GM23338 (cell line): ENCODE data around the gene PTPRN2.

ENCODE experiments used
- CREB1 ChIP-seq: fragments of 250-450 bp; sonication (Bioruptor Pico); IDR thresholded peaks from 2 replicates; pipeline ENCODE4 v1.5.0; 2020; ENCODE audit warnings: low read depth, mild to moderate bottlenecking, moderate library complexity
- CTCF ChIP-seq, 2 experiments: fragments of 200-600 bp in 1 of 2; sonication (generic) in 1 of 2; conservative IDR thresholded peaks; 2 replicates each; pipeline versions ENCODE4 v1.5.1 to v1.6.1; 2016 to 2017; ENCODE audit warnings: antibody characterized with exemption in 2 of 2, low read depth in 2 of 2, mild to moderate bottlenecking in 2 of 2, moderate library complexity in 1 of 2
- ETS1 ChIP-seq: IDR thresholded peaks from 2 replicates; pipeline ENCODE4 v1.6.1; 2016; ENCODE audit warnings: antibody characterized with exemption
- EZH2 ChIP-seq: fragments of 200-600 bp; sonication (generic); IDR thresholded peaks from one replicate; pipeline ENCODE4 v1.8.0; 2017; ENCODE audit warnings: antibody characterized with exemption, mild to moderate bottlenecking, low read depth; ENCODE audit not compliant: unreplicated experiment
- EZH2phosphoT487 ChIP-seq: fragments of 200-600 bp; sonication (generic); IDR thresholded peaks from one replicate; pipeline ENCODE4 v1.8.1; 2018; ENCODE audit warnings: antibody characterized with exemption; ENCODE audit not compliant: unreplicated experiment
- JUNB ChIP-seq: IDR thresholded peaks from one replicate; pipeline ENCODE4 v1.6.1; 2016; ENCODE audit warnings: antibody characterized with exemption; ENCODE audit not compliant: unreplicated experiment
- NANOG ChIP-seq: IDR thresholded peaks from 2 replicates; pipeline ENCODE4 v1.6.1; 2016; ENCODE audit warnings: antibody characterized with exemption, borderline replicate concordance
- POLR2AphosphoS5 ChIP-seq: IDR thresholded peaks from 2 replicates; pipeline ENCODE4 v1.6.1; 2016; ENCODE audit warnings: antibody characterized with exemption, low read depth
- REST ChIP-seq: IDR thresholded peaks from one replicate; pipeline ENCODE4 v1.6.1; 2018; ENCODE audit warnings: antibody characterized with exemption; ENCODE audit not compliant: unreplicated experiment
- STAT1 ChIP-seq: IDR thresholded peaks from one replicate; pipeline ENCODE4 v1.6.1; 2016; ENCODE audit warnings: antibody characterized with exemption; ENCODE audit not compliant: unreplicated experiment
- ZNF114 ChIP-seq: fragments of 250-450 bp; sonication (Bioruptor Pico); IDR thresholded peaks from 2 replicates; pipeline ENCODE4 v1.5.0; 2020; ENCODE audit warnings: mild to moderate bottlenecking, moderate library complexity
- ZNF331 ChIP-seq: fragments of 250-450 bp; sonication (Bioruptor Pico); IDR thresholded peaks from 2 replicates; pipeline ENCODE4 v1.5.0; 2020; ENCODE audit warnings: low read depth, mild to moderate bottlenecking, moderate library complexity
- ZNF462 ChIP-seq: fragments of 250-450 bp; sonication (Bioruptor Pico); IDR thresholded peaks from 2 replicates; pipeline ENCODE4 v1.5.0; 2020; ENCODE audit warnings: mild to moderate bottlenecking, moderate library complexity

- TF ChIP-seq EZH2 (no peak), POLR2AphosphoS5 (no peak), EZH2phosphoT487 (no peak), CTCF (conservative IDR thresholded peaks at IDR 0.05; ENCODE audit: low read depth in 2 of 2) (no peak), ZNF114 (CRISPR knock-in tag) (no peak), REST (no peak), JUNB (no peak), STAT1 (no peak), CREB1 (no peak), NANOG (no peak), ETS1 (no peak), ZNF331 (CRISPR knock-in tag) (no peak), ZNF462 (CRISPR knock-in tag) (no peak)
These were observed 912.1 kb downstream of the PTPRN2 start for GRCh38 chr7:157675427-157675927.
